NT2/D1 (cell line): ENCODE measurements around the gene NEGR1.

Experiments used
- DNase-seq: peaks from one replicate; pipeline ENCODE4 v3.0.0-alpha.2; 2011; ENCODE audit warnings: low read depth, low spot score
- H3K27me3 ChIP-seq: 2 replicates; pipeline ENCODE4 v1.6.0; 2011; ENCODE audit warnings: mild to moderate bottlenecking; ENCODE audit not compliant: insufficient read length, insufficient read depth
- H3K36me3 ChIP-seq: 2 replicates; pipeline ENCODE4 v1.6.1; 2011; ENCODE audit warnings: mild to moderate bottlenecking, low read length, mixed read lengths; ENCODE audit not compliant: insufficient read depth, insufficient read length
- H3K4me1 ChIP-seq: 2 replicates; pipeline ENCODE4 v1.5.1; 2011; ENCODE audit not compliant: insufficient read depth, insufficient read length
- H3K4me3 ChIP-seq: 2 replicates; pipeline ENCODE4 v1.5.1; 2011; ENCODE audit warnings: low read depth; ENCODE audit not compliant: insufficient read length
- H3K9ac ChIP-seq: 2 replicates; pipeline ENCODE4 v1.6.0; 2011; ENCODE audit warnings: low read depth; ENCODE audit not compliant: insufficient read length
- H3K9me3 ChIP-seq: 2 replicates; pipeline ENCODE4 v1.5.1; 2011; ENCODE audit warnings: mild to moderate bottlenecking, low read length; ENCODE audit not compliant: insufficient read depth
- SUZ12 ChIP-seq: IDR thresholded peaks from 2 replicates; pipeline ENCODE4 v1.6.1; 2011; ENCODE audit not compliant: insufficient read length, insufficient read depth; ENCODE audit errors: extremely low read depth
- YY1 ChIP-seq: IDR thresholded peaks from 2 replicates; pipeline ENCODE4 v1.6.1; 2011; ENCODE audit not compliant: insufficient read length, insufficient read depth
- ZNF274 ChIP-seq: IDR thresholded peaks from 2 replicates; pipeline ENCODE4 v1.6.1; 2011; ENCODE audit warnings: mild to moderate bottlenecking, low read depth, low read length

Gene NEGR1

GRCh38 chr1:71788113-71788512, 494.2 kb downstream of the NEGR1 start:
- Histone ChIP-seq H3K36me3 (no peaks in the 10 kb centered on the region), H3K4me3 (no peak overlapping the region), H3K27me3 (no peaks in the 10 kb centered on the region), H3K9me3 (no peaks in the 10 kb centered on the region), H3K4me1 (no peaks in the 10 kb centered on the region), H3K9ac (no peak overlapping the region)
- no peak for DNase-seq
- TF ChIP-seq SUZ12 (no peak), ZNF274 (no peak), YY1 (no peak)

- Histone ChIP-seq H3K9me3 (no peaks in the 10 kb centered on the region), H3K36me3 (no peaks in the 10 kb centered on the region), H3K27me3 (no peaks in the 10 kb centered on the region), H3K9ac (no peak overlapping the region), H3K4me1 (no peaks in the 10 kb centered on the region), H3K4me3 (no peak overlapping the region)
- DNase-seq, result no peak
- no peak for TF ChIP-seq ZNF274
- TF ChIP-seq YY1, result no peak
- TF ChIP-seq SUZ12, result no peak
Observed at GRCh38 chr1:71787699-71788098, 494.6 kb downstream of the NEGR1 start.

GRCh38 chr1:71786218-71786617, 496.1 kb downstream of the NEGR1 start:
- no peaks in the 10 kb centered on the region for H3K27me3 ChIP-seq
- TF ChIP-seq SUZ12, result no peak
- no peak for TF ChIP-seq ZNF274
- no peak for TF ChIP-seq YY1
- H3K9me3 ChIP-seq, result no peaks in the 10 kb centered on the region
- no peak for DNase-seq
- H3K36me3 ChIP-seq, result no peaks in the 10 kb centered on the region
- no peak overlapping the region for H3K9ac ChIP-seq
- no peaks in the 10 kb centered on the region for H3K4me1 ChIP-seq
- H3K4me3 ChIP-seq, result no peak overlapping the region

GRCh38 chr1:71785450-71785849, 496.9 kb downstream of the NEGR1 start:
- Histone ChIP-seq H3K27me3 (no peaks in the 10 kb centered on the region), H3K4me3 (no peak overlapping the region), H3K4me1 (no peaks in the 10 kb centered on the region), H3K36me3 (no peaks in the 10 kb centered on the region), H3K9ac (no peak overlapping the region), H3K9me3 (no peaks in the 10 kb centered on the region)
- no peak for DNase-seq
- TF ChIP-seq SUZ12 (no peak), YY1 (no peak), ZNF274 (no peak)

GRCh38 chr1:71785000-71785399, 497.3 kb downstream of the NEGR1 start:
- Histone ChIP-seq H3K36me3 (no peaks in the 10 kb centered on the region), H3K9me3 (no peaks in the 10 kb centered on the region), H3K9ac (no peak overlapping the region), H3K4me1 (no peaks in the 10 kb centered on the region), H3K4me3 (no peak overlapping the region), H3K27me3 (no peaks in the 10 kb centered on the region)
- DNase-seq, result no peak
- TF ChIP-seq YY1 (no peak), SUZ12 (no peak), ZNF274 (no peak)

GRCh38 chr1:71784241-71784640, 498.1 kb downstream of the NEGR1 start:
- no peaks in the 10 kb centered on the region for H3K4me1 ChIP-seq
- no peak overlapping the region for H3K4me3 ChIP-seq
- no peaks in the 10 kb centered on the region for H3K9me3 ChIP-seq
- no peak overlapping the region for H3K9ac ChIP-seq
- no peaks in the 10 kb centered on the region for H3K36me3 ChIP-seq
- no peaks in the 10 kb centered on the region for H3K27me3 ChIP-seq
- DNase-seq, result no peak
- no peak for TF ChIP-seq YY1
- no peak for TF ChIP-seq SUZ12
- TF ChIP-seq ZNF274, result no peak

- Histone ChIP-seq H3K27me3 (no peaks in the 10 kb centered on the region), H3K4me3 (no peak overlapping the region), H3K4me1 (no peaks in the 10 kb centered on the region), H3K36me3 (no peaks in the 10 kb centered on the region), H3K9ac (no peak overlapping the region), H3K9me3 (no peaks in the 10 kb centered on the region)
- DNase-seq, result no peak
- TF ChIP-seq SUZ12 (no peak), ZNF274 (no peak), YY1 (no peak)
Observed at GRCh38 chr1:71783071-71783470, 499.3 kb downstream of the NEGR1 start.

GRCh38 chr1:71781450-71781849, 500.9 kb downstream of the NEGR1 start:
- Histone ChIP-seq H3K9me3 (no peaks in the 10 kb centered on the region), H3K27me3 (no peaks in the 10 kb centered on the region), H3K9ac (no peak overlapping the region), H3K4me1 (no peaks in the 10 kb centered on the region), H3K4me3 (no peak overlapping the region), H3K36me3 (no peaks in the 10 kb centered on the region)
- no peak for DNase-seq
- TF ChIP-seq YY1, result no peak
- TF ChIP-seq SUZ12, result no peak
- no peak for TF ChIP-seq ZNF274
